ENCODE data around the gene OSBP. TPM values are rescaled to one million over a fixed set of nuclear protein-coding genes. Genes with fewer than 3 reads are reported as not detected.

Gene OSBP
- total and polyA plus RNA-seq, 9 of the 15 experiments (the other 6 are each of a cell fraction or from before 2014, with no cell fraction given), result 11.7 to 49.0 (median 28.7) TPM

- H3K9me1 ChIP-seq (ENCODE audit: control insufficient read depth, insufficient read depth, low read length), result no peaks in the 10 kb centered on the region
- no peak for ATAC-seq
- CTCF ChIA-PET (ENCODE audit: low intra/inter-chr PET ratio), result no interaction called here
These were observed 27.8 kb upstream of the OSBP start for GRCh38 chr11:59643390-59643789.

GRCh38 chr11:59641156-59641555, 25.6 kb upstream of the OSBP start:
- H3K9me3 ChIP-seq (replicated peaks; ENCODE audit: control insufficient read depth, insufficient read depth, low read depth, low read length), result no peaks in the 10 kb centered on the region
- whole genome bisulfite sequencing (ENCODE audit: insufficient coverage, low coverage, missing lambda C conversion rate), result 91% methylated on average over 3 of the region's 3 CpGs
- in situ Hi-C loops (cut with MboI) (no loop called here), intact Hi-C loops (cut with micrococcal nuclease) (no loop called here)
- ChIA-PET POLR2A (interaction anchor here (1.5 kb wide), 1 partner anchor 12 kb away, joined by 3 read pairs; no protein-coding TSS in a partner anchor), CTCF (ENCODE audit: low intra/inter-chr PET ratio) (no interaction called here)
- no peaks in the 10 kb centered on the region for H4K20me1 ChIP-seq (replicated peaks; ENCODE audit: control insufficient read depth, insufficient read depth, low read length)
- H3K4me1 ChIP-seq (replicated peaks in 1 of 2; ENCODE audit: control insufficient read depth in 2 of 2, insufficient read depth in 2 of 2, low read length in 2 of 2), result no peaks in the 10 kb centered on the region
- no peaks in the 10 kb centered on the region for H3K9me1 ChIP-seq (ENCODE audit: control insufficient read depth, insufficient read depth, low read length)
- FAIRE-seq (no peak), ATAC-seq (no peak), DNase-seq (ENCODE audit: extremely low read depth in 1 of 4, low spot score in 3 of 4) (no peak)
- no peaks in the 10 kb centered on the region for H3K79me2 ChIP-seq (ENCODE audit: control insufficient read depth, insufficient read depth, low read length)
- no peak overlapping the region for H3K27ac ChIP-seq (ENCODE audit: extremely low read depth, low read depth, low read length)
- H3K36me3 ChIP-seq (ENCODE audit: control insufficient read depth, insufficient read depth, low read length), result peaks cover 92% of the 10 kb centered on the region
- H2AFZ ChIP-seq (ENCODE audit: low read depth, low read length), result no peak overlapping the region
- no peak overlapping the region for H3K4me3 ChIP-seq
- BruUV-seq (replicated peaks), result no TSS peak
- no peak overlapping the region for H3K9ac ChIP-seq (ENCODE audit: insufficient read depth in 1 of 2, low read depth in 2 of 2, low read length in 2 of 2)
- H3K4me2 ChIP-seq (ENCODE audit: insufficient read depth, low read length), result no peak overlapping the region
- no peaks in the 10 kb centered on the region for H3K27me3 ChIP-seq (ENCODE audit: control insufficient read depth in 2 of 2, insufficient read depth in 2 of 2, low read length in 2 of 2)
- no peak for TF ChIP-seq E2F4 (CRISPR knock-in tag; IDR thresholded peaks at IDR 0.05; ENCODE audit: low read depth)
- no peak for TF ChIP-seq ARID2 (IDR thresholded peaks at IDR 0.05)
- TF ChIP-seq ZNF785 (CRISPR knock-in tag; IDR thresholded peaks at IDR 0.05), result no peak
- TF ChIP-seq PML (IDR thresholded peaks at IDR 0.05; ENCODE audit: low read length), result no peak
- TF ChIP-seq RBM15 (IDR thresholded peaks at IDR 0.05; ENCODE audit: insufficient read depth, low read length), result no peak
- TF ChIP-seq, protein P1, sequence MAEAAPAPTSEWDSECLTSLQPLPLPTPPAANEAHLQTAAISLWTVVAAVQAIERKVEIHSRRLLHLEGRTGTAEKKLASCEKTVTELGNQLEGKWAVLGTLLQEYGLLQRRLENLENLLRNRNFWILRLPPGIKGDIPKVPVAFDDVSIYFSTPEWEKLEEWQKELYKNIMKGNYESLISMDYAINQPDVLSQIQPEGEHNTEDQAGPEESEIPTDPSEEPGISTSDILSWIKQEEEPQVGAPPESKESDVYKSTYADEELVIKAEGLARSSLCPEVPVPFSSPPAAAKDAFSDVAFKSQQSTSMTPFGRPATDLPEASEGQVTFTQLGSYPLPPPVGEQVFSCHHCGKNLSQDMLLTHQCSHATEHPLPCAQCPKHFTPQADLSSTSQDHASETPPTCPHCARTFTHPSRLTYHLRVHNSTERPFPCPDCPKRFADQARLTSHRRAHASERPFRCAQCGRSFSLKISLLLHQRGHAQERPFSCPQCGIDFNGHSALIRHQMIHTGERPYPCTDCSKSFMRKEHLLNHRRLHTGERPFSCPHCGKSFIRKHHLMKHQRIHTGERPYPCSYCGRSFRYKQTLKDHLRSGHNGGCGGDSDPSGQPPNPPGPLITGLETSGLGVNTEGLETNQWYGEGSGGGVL (CRISPR knock-in tag; IDR thresholded peaks at IDR 0.05), result no peak
- no peak for TF ChIP-seq ZNF280B (CRISPR knock-in tag; IDR thresholded peaks at IDR 0.05)
- no peak for TF ChIP-seq ZNF717 (CRISPR knock-in tag; IDR thresholded peaks at IDR 0.05)
- no peak for TF ChIP-seq ELF1 (tag; IDR thresholded peaks at IDR 0.05)
- TF ChIP-seq CREM (IDR thresholded peaks at IDR 0.05; ENCODE audit: low read depth), result no peak
- no peak for TF ChIP-seq DPF2 (IDR thresholded peaks at IDR 0.05)
- no peak for TF ChIP-seq IRF2 (CRISPR knock-in tag; IDR thresholded peaks at IDR 0.05)

More at GRCh38 chr11:59643390-59643789, 27.8 kb upstream of the OSBP start:
- 76% methylated on average over 3 of the region's 3 CpGs for WGBS (ENCODE audit: insufficient coverage, low coverage, missing lambda C conversion rate)
- H3K4me2 ChIP-seq (ENCODE audit: insufficient read depth, low read length), result no peak overlapping the region
- BruUV-seq (replicated peaks), result no TSS peak
- no peaks in the 10 kb centered on the region for H3K79me2 ChIP-seq (ENCODE audit: control insufficient read depth, insufficient read depth, low read length)
- FAIRE-seq (no peak), DNase-seq (ENCODE audit: extremely low read depth in 1 of 4, low spot score in 3 of 4) (no peak)
- H3K27ac ChIP-seq (ENCODE audit: extremely low read depth, low read depth, low read length), result no peak overlapping the region
- no peaks in the 10 kb centered on the region for H3K27me3 ChIP-seq (ENCODE audit: control insufficient read depth in 2 of 2, insufficient read depth in 2 of 2, low read length in 2 of 2)
- peaks cover 3% of the 10 kb centered on the region in 2 experiments; a peak in 3 of 5 replicates for H3K4me1 ChIP-seq (replicated peaks in 1 of 2; ENCODE audit: control insufficient read depth in 2 of 2, insufficient read depth in 2 of 2, low read length in 2 of 2)
- H3K36me3 ChIP-seq (ENCODE audit: control insufficient read depth, insufficient read depth, low read length), result peaks cover 92% of the 10 kb centered on the region
- no peaks in the 10 kb centered on the region for H4K20me1 ChIP-seq (replicated peaks; ENCODE audit: control insufficient read depth, insufficient read depth, low read length)
- no peaks in the 10 kb centered on the region for H3K9me3 ChIP-seq (replicated peaks; ENCODE audit: control insufficient read depth, insufficient read depth, low read depth, low read length)
- H3K4me3 ChIP-seq, result no peak overlapping the region
- H2AFZ ChIP-seq (ENCODE audit: low read depth, low read length), result no peak overlapping the region
- in situ Hi-C loops (cut with MboI) (no loop called here), intact Hi-C loops (cut with micrococcal nuclease) (no loop called here)
- TF ChIP-seq PCBP2 (IDR thresholded peaks at IDR 0.05; ENCODE audit: low read depth, low read length, poor library complexity, severe bottlenecking) (no peak), CEBPG (CRISPR knock-in tag; IDR thresholded peaks at IDR 0.05) (no peak), CEBPG (tag; conservative IDR thresholded peaks at IDR 0.05 in 1 of 2, IDR thresholded peaks at IDR 0.05 in 1 of 2) (peak in 1 of 2 experiments; percentile 44; a peak in 1 of 4 replicates), CEBPB (tag; IDR thresholded peaks at IDR 0.05) (peak; percentile 54; the same call in 1 of the 2 replicates)
- POLR2A ChIA-PET, result interaction anchor here (1.3 kb wide), 1 partner anchor 93 kb away, joined by 6 read pairs; no protein-coding TSS in a partner anchor
- H3K9ac ChIP-seq (ENCODE audit: insufficient read depth in 1 of 2, low read depth in 2 of 2, low read length in 2 of 2), result no peak overlapping the region

All from K562 (cell line).